ENCODE measurements around the gene DTX3L. TPM values are rescaled to one million over a fixed set of nuclear protein-coding genes. Genes with fewer than 3 reads are reported as not detected.

Gene DTX3L
- polyA plus RNA-seq, 3 donors = 8.6 to 29.0 (median 17.7) TPM

- Mint-ChIP-seq H3K4me1 (peaks cover 25% of the 10 kb centered on the region), H3K27ac (no peak overlapping the region), H3K36me3 (peaks cover 69 to 72% of the 10 kb centered on the region in 2 donors), H3K9me3 (no peaks in the 10 kb centered on the region), H3K27me3 (ENCODE audit: low read depth in 3 of 3) (no peaks in the 10 kb centered on the region), H3K4me3 (no peak overlapping the region)
- Histone ChIP-seq H3K27me3 (ENCODE audit: control insufficient read depth in 2 of 2, insufficient read depth in 2 of 2, low read length in 2 of 2) (no peaks in the 10 kb centered on the region), H3K27ac (ENCODE audit: low read depth in 1 of 2, low read length in 2 of 2) (peak overlapping the region in 1 of 2 donors; percentile 11), H3K4me2 (replicated peaks; ENCODE audit: extremely low read depth, low read length, poor library complexity, severe bottlenecking) (no peak overlapping the region), H3K9ac (ENCODE audit: insufficient read depth, low read length, poor library complexity, severe bottlenecking) (no peak overlapping the region), H3K36me3 (replicated peaks in 1 of 2; ENCODE audit: control insufficient read depth in 1 of 2, insufficient read depth in 2 of 2, low read length in 2 of 2) (peaks cover 71 to 79% of the 10 kb centered on the region in 2 donors), H4K20me1 (ENCODE audit: insufficient read depth, low read length) (peaks cover 53% of the 10 kb centered on the region), H2AFZ (ENCODE audit: insufficient read depth, low read depth, low read length, poor library complexity, severe bottlenecking) (no peak overlapping the region), H3K79me2 (ENCODE audit: insufficient read depth, low read length) (peaks cover 20% of the 10 kb centered on the region), H3K9me3 (replicated peaks in 1 of 2; ENCODE audit: control insufficient read depth in 1 of 2, insufficient read depth in 1 of 2, low read length in 2 of 2) (no peaks in the 10 kb centered on the region), H3K4me3 (replicated peaks in 1 of 3; ENCODE audit: low read depth in 2 of 3, low read length in 3 of 3) (no peak overlapping the region), H3K4me1 (ENCODE audit: control insufficient read depth in 1 of 2, insufficient read depth in 2 of 2, low read length in 2 of 2) (no peaks in the 10 kb centered on the region)
- intact Hi-C loops (cut with micrococcal nuclease) = no loop called here
- TF ChIP-seq, protein P1, sequence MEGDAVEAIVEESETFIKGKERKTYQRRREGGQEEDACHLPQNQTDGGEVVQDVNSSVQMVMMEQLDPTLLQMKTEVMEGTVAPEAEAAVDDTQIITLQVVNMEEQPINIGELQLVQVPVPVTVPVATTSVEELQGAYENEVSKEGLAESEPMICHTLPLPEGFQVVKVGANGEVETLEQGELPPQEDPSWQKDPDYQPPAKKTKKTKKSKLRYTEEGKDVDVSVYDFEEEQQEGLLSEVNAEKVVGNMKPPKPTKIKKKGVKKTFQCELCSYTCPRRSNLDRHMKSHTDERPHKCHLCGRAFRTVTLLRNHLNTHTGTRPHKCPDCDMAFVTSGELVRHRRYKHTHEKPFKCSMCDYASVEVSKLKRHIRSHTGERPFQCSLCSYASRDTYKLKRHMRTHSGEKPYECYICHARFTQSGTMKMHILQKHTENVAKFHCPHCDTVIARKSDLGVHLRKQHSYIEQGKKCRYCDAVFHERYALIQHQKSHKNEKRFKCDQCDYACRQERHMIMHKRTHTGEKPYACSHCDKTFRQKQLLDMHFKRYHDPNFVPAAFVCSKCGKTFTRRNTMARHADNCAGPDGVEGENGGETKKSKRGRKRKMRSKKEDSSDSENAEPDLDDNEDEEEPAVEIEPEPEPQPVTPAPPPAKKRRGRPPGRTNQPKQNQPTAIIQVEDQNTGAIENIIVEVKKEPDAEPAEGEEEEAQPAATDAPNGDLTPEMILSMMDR (IDR thresholded peaks at IDR 0.05) = no peak
- 86% methylated on average over 3 of the region's 5 CpGs for WGBS (ENCODE audit: insufficient coverage)
- DNase-seq = no peak
These were observed 6.8 kb upstream of the DTX3L start for GRCh38 chr3:122557356-122557755.

DNA sequence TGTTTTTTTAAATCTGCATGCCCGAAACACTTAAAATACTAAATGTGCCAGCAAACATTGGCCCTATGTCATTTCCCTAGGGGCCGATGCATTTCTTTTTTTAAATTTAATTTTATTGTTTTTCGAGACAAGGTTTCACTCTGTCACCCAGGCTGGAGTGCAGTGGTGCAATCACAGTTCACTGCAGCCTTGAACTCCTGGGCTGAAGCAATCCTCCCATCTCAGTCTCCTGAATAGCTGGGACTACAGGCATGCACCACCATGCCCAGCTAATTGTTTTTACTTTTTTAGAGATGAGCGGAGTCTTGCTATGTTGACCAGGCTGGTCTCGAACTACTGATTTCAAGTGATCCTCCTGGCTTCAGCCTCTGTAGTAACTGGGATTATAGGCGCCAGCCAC is 5.5 kb upstream of the DTX3L start:
- peaks cover 60 to 63% of the 10 kb centered on the region in 2 donors for H3K36me3 Mint-ChIP-seq
- Histone ChIP-seq H3K79me2 (ENCODE audit: insufficient read depth, low read length) (peaks cover 32% of the 10 kb centered on the region), H3K9ac (ENCODE audit: insufficient read depth, low read length, poor library complexity, severe bottlenecking) (no peak overlapping the region), H3K36me3 (replicated peaks in 1 of 2; ENCODE audit: control insufficient read depth in 1 of 2, insufficient read depth in 2 of 2, low read length in 2 of 2) (peaks cover 59 to 66% of the 10 kb centered on the region in 2 donors), H3K27ac (ENCODE audit: low read depth in 1 of 2, low read length in 2 of 2) (no peak overlapping the region), H2AFZ (ENCODE audit: insufficient read depth, low read depth, low read length, poor library complexity, severe bottlenecking) (no peak overlapping the region), H3K9me3 (replicated peaks in 1 of 2; ENCODE audit: control insufficient read depth in 1 of 2, insufficient read depth in 1 of 2, low read length in 2 of 2) (no peaks in the 10 kb centered on the region), H3K4me3 (replicated peaks in 1 of 3; ENCODE audit: low read depth in 2 of 3, low read length in 3 of 3) (no peak overlapping the region), H3K27me3 (ENCODE audit: control insufficient read depth in 2 of 2, insufficient read depth in 2 of 2, low read length in 2 of 2) (no peaks in the 10 kb centered on the region), H3K4me1 (ENCODE audit: control insufficient read depth in 1 of 2, insufficient read depth in 2 of 2, low read length in 2 of 2) (peaks cover 9 to 11% of the 10 kb centered on the region in 2 donors), H4K20me1 (ENCODE audit: insufficient read depth, low read length) (peaks cover 42% of the 10 kb centered on the region), H3K4me2 (replicated peaks; ENCODE audit: extremely low read depth, low read length, poor library complexity, severe bottlenecking) (no peak overlapping the region)
- peaks cover 0 to 2% (median 1%) of the 10 kb centered on the region in 3 donors for H3K27me3 Mint-ChIP-seq (ENCODE audit: low read depth in 3 of 3)
- H3K4me1 Mint-ChIP-seq = peaks cover 36% of the 10 kb centered on the region
- intact Hi-C loops (cut with micrococcal nuclease) = no loop called here
- DNase-seq = no peak
- H3K9me3 Mint-ChIP-seq = no peaks in the 10 kb centered on the region
- H3K27ac Mint-ChIP-seq = peak overlapping the region in 1 of 7 donors; percentile 55
- 94% methylated on average over 5 of the region's 6 CpGs for WGBS (ENCODE audit: insufficient coverage)
- no peak overlapping the region for H3K4me3 Mint-ChIP-seq
- TF ChIP-seq, protein P1 (IDR thresholded peaks at IDR 0.05) = no peak
